ENCODE results near the gene ICAM1.
"Not testable (repeated sequence)": the region's sequence is repeated elsewhere in the genome, so short reads cannot be mapped to it uniquely, and the experiment has no call there.

DNA sequence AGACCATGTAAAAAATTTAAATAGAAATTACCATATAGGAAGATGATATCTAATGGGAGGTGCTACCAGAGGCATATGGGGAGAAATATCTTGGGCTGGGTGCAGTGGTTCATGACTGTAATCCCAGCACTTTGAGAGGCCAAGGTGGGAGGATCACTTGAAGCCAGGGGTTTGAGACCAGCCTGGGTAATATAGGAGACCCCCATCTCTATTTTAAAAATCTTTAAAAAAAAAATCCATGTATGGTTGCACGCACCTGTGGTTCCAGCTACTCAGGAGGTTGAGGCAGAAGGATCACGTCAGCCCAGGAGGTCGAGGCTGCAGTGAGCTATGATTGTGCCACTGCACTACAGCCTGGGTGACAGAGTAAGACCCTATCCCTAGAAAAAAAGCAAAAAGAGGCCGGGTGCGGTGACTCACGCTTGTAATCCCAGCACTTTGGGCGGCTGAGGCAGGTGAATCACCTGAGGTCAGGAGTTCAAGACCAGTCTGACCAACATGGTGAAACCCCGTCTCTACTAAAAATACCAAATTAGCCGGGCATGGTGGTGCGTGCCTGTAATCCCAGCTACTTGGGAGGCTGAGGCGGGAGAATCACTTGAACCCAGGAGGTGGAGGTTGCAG, 29.0 kb upstream of the ICAM1 start:
- TF ChIP-seq, protein P1, sequence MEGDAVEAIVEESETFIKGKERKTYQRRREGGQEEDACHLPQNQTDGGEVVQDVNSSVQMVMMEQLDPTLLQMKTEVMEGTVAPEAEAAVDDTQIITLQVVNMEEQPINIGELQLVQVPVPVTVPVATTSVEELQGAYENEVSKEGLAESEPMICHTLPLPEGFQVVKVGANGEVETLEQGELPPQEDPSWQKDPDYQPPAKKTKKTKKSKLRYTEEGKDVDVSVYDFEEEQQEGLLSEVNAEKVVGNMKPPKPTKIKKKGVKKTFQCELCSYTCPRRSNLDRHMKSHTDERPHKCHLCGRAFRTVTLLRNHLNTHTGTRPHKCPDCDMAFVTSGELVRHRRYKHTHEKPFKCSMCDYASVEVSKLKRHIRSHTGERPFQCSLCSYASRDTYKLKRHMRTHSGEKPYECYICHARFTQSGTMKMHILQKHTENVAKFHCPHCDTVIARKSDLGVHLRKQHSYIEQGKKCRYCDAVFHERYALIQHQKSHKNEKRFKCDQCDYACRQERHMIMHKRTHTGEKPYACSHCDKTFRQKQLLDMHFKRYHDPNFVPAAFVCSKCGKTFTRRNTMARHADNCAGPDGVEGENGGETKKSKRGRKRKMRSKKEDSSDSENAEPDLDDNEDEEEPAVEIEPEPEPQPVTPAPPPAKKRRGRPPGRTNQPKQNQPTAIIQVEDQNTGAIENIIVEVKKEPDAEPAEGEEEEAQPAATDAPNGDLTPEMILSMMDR (IDR thresholded peaks at IDR 0.05): not testable (repeated sequence)
- TF ChIP-seq POLR2A, POLR2AphosphoS5 (IDR thresholded peaks at IDR 0.05): not testable (repeated sequence)
